Measurements from ENCODE around the gene DENND1A.

The DENND1A gene

GRCh38 chr9:123753669-123754258 is 176.2 kb downstream of the DENND1A start:
- no peak for DNase-seq (ENCODE audit: low read depth, low spot score)
- TF ChIP-seq SUZ12 (IDR thresholded peaks at IDR 0.05; ENCODE audit: extremely low read depth, insufficient read depth, insufficient read length), result no peak
- TF ChIP-seq YY1 (IDR thresholded peaks at IDR 0.05; ENCODE audit: insufficient read depth, insufficient read length), result no peak
- TF ChIP-seq ZNF274 (IDR thresholded peaks at IDR 0.05; ENCODE audit: low read depth, low read length), result no peak

GRCh38 chr9:123753016-123753415 is 176.9 kb downstream of the DENND1A start:
- Histone ChIP-seq H3K27me3 (ENCODE audit: insufficient read depth, insufficient read length) (no peaks in the 10 kb centered on the region), H3K4me3 (ENCODE audit: insufficient read length, low read depth) (no peak overlapping the region), H3K36me3 (ENCODE audit: insufficient read depth, insufficient read length, low read length) (no peaks in the 10 kb centered on the region), H3K9ac (ENCODE audit: insufficient read length, low read depth) (no peak overlapping the region), H3K9me3 (ENCODE audit: insufficient read depth, low read length) (no peaks in the 10 kb centered on the region), H3K4me1 (ENCODE audit: insufficient read depth, insufficient read length) (no peaks in the 10 kb centered on the region)
- DNase-seq (ENCODE audit: low read depth, low spot score), result no peak
- TF ChIP-seq ZNF274 (IDR thresholded peaks at IDR 0.05; ENCODE audit: low read depth, low read length) (no peak), YY1 (IDR thresholded peaks at IDR 0.05; ENCODE audit: insufficient read depth, insufficient read length) (no peak), SUZ12 (IDR thresholded peaks at IDR 0.05; ENCODE audit: extremely low read depth, insufficient read depth, insufficient read length) (no peak)

More at GRCh38 chr9:123753669-123754258, 176.2 kb downstream of the DENND1A start:
- Histone ChIP-seq H3K27me3 (ENCODE audit: insufficient read depth, insufficient read length) (no peaks in the 10 kb centered on the region), H3K9me3 (ENCODE audit: insufficient read depth, low read length) (no peaks in the 10 kb centered on the region), H3K36me3 (ENCODE audit: insufficient read depth, insufficient read length, low read length) (no peaks in the 10 kb centered on the region), H3K9ac (ENCODE audit: insufficient read length, low read depth) (no peak overlapping the region), H3K4me1 (ENCODE audit: insufficient read depth, insufficient read length) (no peaks in the 10 kb centered on the region), H3K4me3 (ENCODE audit: insufficient read length, low read depth) (no peak overlapping the region)

GRCh38 chr9:123749580-123750202 is 180.2 kb downstream of the DENND1A start:
- Histone ChIP-seq H3K4me1 (ENCODE audit: insufficient read depth, insufficient read length) (no peaks in the 10 kb centered on the region), H3K36me3 (ENCODE audit: insufficient read depth, insufficient read length, low read length) (no peaks in the 10 kb centered on the region), H3K4me3 (ENCODE audit: insufficient read length, low read depth) (no peak overlapping the region), H3K27me3 (ENCODE audit: insufficient read depth, insufficient read length) (no peaks in the 10 kb centered on the region), H3K9me3 (ENCODE audit: insufficient read depth, low read length) (no peaks in the 10 kb centered on the region), H3K9ac (ENCODE audit: insufficient read length, low read depth) (no peak overlapping the region)
- no peak for TF ChIP-seq ZNF274 (IDR thresholded peaks at IDR 0.05; ENCODE audit: low read depth, low read length)
- TF ChIP-seq YY1 (IDR thresholded peaks at IDR 0.05; ENCODE audit: insufficient read depth, insufficient read length), result no peak
- no peak for TF ChIP-seq SUZ12 (IDR thresholded peaks at IDR 0.05; ENCODE audit: extremely low read depth, insufficient read depth, insufficient read length)
- DNase-seq (ENCODE audit: low read depth, low spot score), result no peak

GRCh38 chr9:123746765-123747164 is 183.2 kb downstream of the DENND1A start:
- H3K36me3 ChIP-seq (ENCODE audit: insufficient read depth, insufficient read length, low read length), result no peaks in the 10 kb centered on the region
- TF ChIP-seq ZNF274 (IDR thresholded peaks at IDR 0.05; ENCODE audit: low read depth, low read length), result no peak
- TF ChIP-seq YY1 (IDR thresholded peaks at IDR 0.05; ENCODE audit: insufficient read depth, insufficient read length), result no peak
- no peaks in the 10 kb centered on the region for H3K9me3 ChIP-seq (ENCODE audit: insufficient read depth, low read length)
- H3K4me3 ChIP-seq (ENCODE audit: insufficient read length, low read depth), result no peak overlapping the region
- no peaks in the 10 kb centered on the region for H3K27me3 ChIP-seq (ENCODE audit: insufficient read depth, insufficient read length)
- H3K4me1 ChIP-seq (ENCODE audit: insufficient read depth, insufficient read length), result no peaks in the 10 kb centered on the region
- no peak overlapping the region for H3K9ac ChIP-seq (ENCODE audit: insufficient read length, low read depth)
- DNase-seq (ENCODE audit: low read depth, low spot score), result no peak

GRCh38 chr9:123745933-123746332 is 184.0 kb downstream of the DENND1A start:
- Histone ChIP-seq H3K36me3 (ENCODE audit: insufficient read depth, insufficient read length, low read length) (no peaks in the 10 kb centered on the region), H3K4me3 (ENCODE audit: insufficient read length, low read depth) (no peak overlapping the region), H3K9me3 (ENCODE audit: insufficient read depth, low read length) (no peaks in the 10 kb centered on the region), H3K27me3 (ENCODE audit: insufficient read depth, insufficient read length) (no peaks in the 10 kb centered on the region), H3K9ac (ENCODE audit: insufficient read length, low read depth) (no peak overlapping the region), H3K4me1 (ENCODE audit: insufficient read depth, insufficient read length) (no peaks in the 10 kb centered on the region)
- no peak for DNase-seq (ENCODE audit: low read depth, low spot score)
- no peak for TF ChIP-seq SUZ12 (IDR thresholded peaks at IDR 0.05; ENCODE audit: extremely low read depth, insufficient read depth, insufficient read length)
- no peak for TF ChIP-seq YY1 (IDR thresholded peaks at IDR 0.05; ENCODE audit: insufficient read depth, insufficient read length)
- TF ChIP-seq ZNF274 (IDR thresholded peaks at IDR 0.05; ENCODE audit: low read depth, low read length), result no peak

- Histone ChIP-seq H3K4me1 (ENCODE audit: insufficient read depth, insufficient read length) (no peaks in the 10 kb centered on the region), H3K36me3 (ENCODE audit: insufficient read depth, insufficient read length, low read length) (no peaks in the 10 kb centered on the region), H3K27me3 (ENCODE audit: insufficient read depth, insufficient read length) (no peaks in the 10 kb centered on the region), H3K4me3 (ENCODE audit: insufficient read length, low read depth) (no peak overlapping the region), H3K9ac (ENCODE audit: insufficient read length, low read depth) (no peak overlapping the region), H3K9me3 (ENCODE audit: insufficient read depth, low read length) (no peaks in the 10 kb centered on the region)
- no peak for TF ChIP-seq ZNF274 (IDR thresholded peaks at IDR 0.05; ENCODE audit: low read depth, low read length)
- TF ChIP-seq SUZ12 (IDR thresholded peaks at IDR 0.05; ENCODE audit: extremely low read depth, insufficient read depth, insufficient read length), result no peak
- DNase-seq (ENCODE audit: low read depth, low spot score), result no peak
These were observed 184.5 kb downstream of the DENND1A start for GRCh38 chr9:123745451-123745850.

- Histone ChIP-seq H3K36me3 (ENCODE audit: insufficient read depth, insufficient read length, low read length) (no peaks in the 10 kb centered on the region), H3K27me3 (ENCODE audit: insufficient read depth, insufficient read length) (no peaks in the 10 kb centered on the region), H3K9ac (ENCODE audit: insufficient read length, low read depth) (no peak overlapping the region), H3K4me1 (ENCODE audit: insufficient read depth, insufficient read length) (no peaks in the 10 kb centered on the region), H3K4me3 (ENCODE audit: insufficient read length, low read depth) (no peak overlapping the region), H3K9me3 (ENCODE audit: insufficient read depth, low read length) (no peaks in the 10 kb centered on the region)
- DNase-seq (ENCODE audit: low read depth, low spot score), result no peak
- TF ChIP-seq YY1 (IDR thresholded peaks at IDR 0.05; ENCODE audit: insufficient read depth, insufficient read length) (no peak), ZNF274 (IDR thresholded peaks at IDR 0.05; ENCODE audit: low read depth, low read length) (no peak), SUZ12 (IDR thresholded peaks at IDR 0.05; ENCODE audit: extremely low read depth, insufficient read depth, insufficient read length) (no peak)
These were observed 186.2 kb downstream of the DENND1A start for GRCh38 chr9:123743737-123744136.

Data from NT2/D1 (cell line).